Fibroblast of lung (primary cell): ENCODE measurements around the gene CAVIN1. TPM values are rescaled to one million over a fixed set of nuclear protein-coding genes. Genes with fewer than 3 reads are reported as not detected.

ENCODE experiments used
- DNase-seq, 2 donors: peaks; one replicate each; pipeline versions ENCODE4 v3.0.0 to v3.0.0-alpha.2; 2010; ENCODE audit warnings: low read depth in 2 of 2
- H2AFZ ChIP-seq: 2 replicates; pipeline ENCODE4 v1.5.1; 2012; ENCODE audit warnings: low read length, control low read depth, inconsistent platforms
- H3K27ac ChIP-seq: 2 replicates; pipeline ENCODE4 v1.5.1; 2011; ENCODE audit warnings: low read length, control low read depth; ENCODE audit not compliant: insufficient read depth
- H3K27me3 ChIP-seq: 2 replicates; pipeline ENCODE4 v1.5.1; 2011; ENCODE audit warnings: mild to moderate bottlenecking, low read length; ENCODE audit not compliant: control insufficient read depth, insufficient read depth
- H3K36me3 ChIP-seq: 2 replicates; pipeline ENCODE4 v1.5.1; 2011; ENCODE audit warnings: low read length; ENCODE audit not compliant: control insufficient read depth, insufficient read depth
- H3K4me1 ChIP-seq: 2 replicates; pipeline ENCODE4 v1.5.1; 2011; ENCODE audit warnings: low read length; ENCODE audit not compliant: control insufficient read depth, insufficient read depth; ENCODE audit errors: extremely low read depth
- H3K4me2 ChIP-seq: 2 replicates; pipeline ENCODE4 v1.5.1; 2011; ENCODE audit warnings: low read length, control low read depth; ENCODE audit not compliant: insufficient read depth; ENCODE audit errors: extremely low read depth
- H3K4me3 ChIP-seq, 4 experiments: fragments of 200-600 bp in 1 of 4; sonication (generic) in 1 of 4; replicated peaks in 1 of 4; 2 replicates each; pipeline ENCODE4 v1.5.1; 2011 to 2016; ENCODE audit warnings: low read length in 4 of 4, low read depth in 3 of 4, mild to moderate bottlenecking in 3 of 4, control low read depth in 2 of 4, inconsistent platforms in 1 of 4, mixed read lengths in 1 of 4; ENCODE audit not compliant: insufficient read depth in 1 of 4; ENCODE audit errors: control extremely low read depth in 1 of 4
- H3K79me2 ChIP-seq: 2 replicates; pipeline ENCODE4 v1.5.1; 2012; ENCODE audit warnings: mild to moderate bottlenecking, low read length, inconsistent platforms; ENCODE audit not compliant: control insufficient read depth, insufficient read depth
- H3K9ac ChIP-seq: 2 replicates; pipeline ENCODE4 v1.5.1; 2011; ENCODE audit warnings: mild to moderate bottlenecking, low read length, control low read depth; ENCODE audit not compliant: insufficient read depth
- H3K9me3 ChIP-seq: 2 replicates; pipeline ENCODE4 v1.5.1; 2012; ENCODE audit warnings: low read depth, low read length; ENCODE audit not compliant: control insufficient read depth, insufficient read depth
- H4K20me1 ChIP-seq: 2 replicates; pipeline ENCODE4 v1.5.1; 2011; ENCODE audit warnings: low read length; ENCODE audit not compliant: control insufficient read depth, insufficient read depth; ENCODE audit errors: extremely low read depth
- CTCF ChIP-seq, 2 donors: IDR thresholded peaks in 1 of 2; conservative IDR thresholded peaks in 1 of 2; 1 replicate in 1 of 2; 2 replicates in 1 of 2; pipeline ENCODE4 v1.5.1; 2011 to 2012; ENCODE audit warnings: low read length in 2 of 2, control low read depth in 1 of 2, inconsistent platforms in 1 of 2, low read depth in 1 of 2, mild to moderate bottlenecking in 1 of 2
- EZH2 ChIP-seq: IDR thresholded peaks from 2 replicates; pipeline ENCODE4 v1.5.1; 2012; ENCODE audit warnings: low read length, control low read depth, mild to moderate bottlenecking; ENCODE audit errors: missing control alignments
- polyA plus RNA-seq, 2 donors: library from polyadenylated mRNA; depleted of rRNA in 1 of 2; stranded (reverse) in 1 of 2; unstranded in 1 of 2; fragments of >200 nt; gene quantifications; 2 replicates each; pipeline ENCODE4 v1.2.1, GENCODE V29; 2011 to 2012; ENCODE audit warnings: missing spikeins in 1 of 2
- total RNA-seq: library from RNA; depleted of rRNA; stranded (reverse); fragments of >200 nt; gene quantifications from 2 replicates; pipeline ENCODE4 v1.2.1, GENCODE V29; 2014

Gene CAVIN1
- total and polyA plus RNA-seq, 2 donors (not counting 1 experiment from before 2014, with no cell fraction given), result 372 to 490 TPM

GRCh38 chr17:42460371-42460770, 37.3 kb upstream of the CAVIN1 start:
- peak overlapping the region; percentile 80 to 99 (median 80) for H3K4me3 ChIP-seq
- H3K9ac ChIP-seq, result no peak overlapping the region
- H3K27ac ChIP-seq, result no peak overlapping the region
- H3K36me3 ChIP-seq, result no peaks in the 10 kb centered on the region
- peaks cover 10% of the 10 kb centered on the region for H3K79me2 ChIP-seq
- no peaks in the 10 kb centered on the region for H3K9me3 ChIP-seq
- no peaks in the 10 kb centered on the region for H4K20me1 ChIP-seq
- peaks cover 2% of the 10 kb centered on the region for H3K4me1 ChIP-seq
- no peak for DNase-seq
- peak overlapping the region; percentile 49 for H3K4me2 ChIP-seq
- TF ChIP-seq EZH2, result no peak
- TF ChIP-seq CTCF (conservative IDR thresholded peaks at IDR 0.05 in 1 of 2, IDR thresholded peaks at IDR 0.05 in 1 of 2; ENCODE audit: low read depth in 1 of 2, low read length in 2 of 2), result no peak
- no peak overlapping the region for H2AFZ ChIP-seq
- no peaks in the 10 kb centered on the region for H3K27me3 ChIP-seq

DNA sequence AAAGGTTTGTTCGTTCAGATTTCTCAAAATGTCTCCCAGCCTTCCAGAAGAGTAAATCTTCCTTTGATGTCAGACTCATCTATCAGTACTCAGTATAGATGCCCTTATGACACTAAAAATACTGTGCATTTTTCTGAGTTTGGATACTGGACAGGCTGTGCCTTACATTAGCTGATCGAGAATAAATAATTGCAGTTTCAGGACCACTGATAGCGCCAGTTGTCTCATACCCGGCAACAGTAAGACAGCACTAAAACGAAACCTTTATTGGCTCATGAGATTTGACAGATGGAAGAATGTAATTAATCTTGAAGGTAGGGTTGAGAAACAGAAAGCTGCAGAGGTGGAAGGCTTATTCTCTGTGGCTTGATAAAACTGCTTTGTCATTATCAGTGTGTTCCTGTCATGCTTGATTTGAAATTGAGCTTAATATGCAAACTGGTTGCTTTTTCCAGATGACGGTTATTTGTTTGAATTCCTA, 36.8 kb upstream of the CAVIN1 start:
- Histone ChIP-seq H3K27me3 (no peaks in the 10 kb centered on the region), H3K36me3 (no peaks in the 10 kb centered on the region), H3K79me2 (peaks cover 10% of the 10 kb centered on the region), H3K4me1 (peaks cover 2% of the 10 kb centered on the region), H3K9ac (no peak overlapping the region), H3K4me2 (peak overlapping the region; percentile 49), H3K9me3 (no peaks in the 10 kb centered on the region), H4K20me1 (no peaks in the 10 kb centered on the region), H3K4me3 (peak overlapping the region; percentile 80 to 99 (median 80)), H2AFZ (no peak overlapping the region), H3K27ac (peak overlapping the region; percentile 88)
- TF ChIP-seq EZH2 (no peak), CTCF (conservative IDR thresholded peaks at IDR 0.05 in 1 of 2, IDR thresholded peaks at IDR 0.05 in 1 of 2; ENCODE audit: low read depth in 1 of 2, low read length in 2 of 2) (no peak)
- peak; percentile 58 to 71 for DNase-seq

DNA sequence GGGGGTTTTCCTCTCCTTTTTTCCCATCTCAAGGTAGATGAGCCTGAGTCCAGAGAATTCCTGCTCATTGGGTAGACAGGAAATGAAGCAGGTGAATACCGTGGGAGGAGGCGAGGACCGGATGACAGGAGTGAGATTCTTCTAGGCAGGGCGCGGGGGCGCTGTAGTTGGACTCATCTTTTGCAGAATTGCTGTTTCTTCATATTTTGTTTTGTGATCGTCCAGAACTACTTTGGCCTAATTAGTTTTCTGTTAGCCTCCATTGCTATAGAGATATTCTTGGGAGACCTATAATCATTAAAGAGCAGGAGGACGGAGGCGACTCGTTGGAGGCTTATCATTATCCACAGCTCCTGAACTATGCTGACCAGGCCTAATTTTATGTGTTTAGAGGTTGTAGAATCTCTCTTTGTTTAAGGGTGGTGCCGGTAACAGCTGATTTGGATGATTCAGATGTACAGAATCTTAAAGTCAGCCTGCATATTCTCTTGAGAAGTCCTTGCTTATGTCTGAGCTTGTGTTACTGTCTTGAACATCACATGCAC, 36.3 kb upstream of the CAVIN1 start:
- Histone ChIP-seq H4K20me1 (no peaks in the 10 kb centered on the region), H3K27me3 (no peaks in the 10 kb centered on the region), H3K4me1 (peaks cover 2% of the 10 kb centered on the region), H3K4me3 (peak overlapping the region; percentile 80 to 99 (median 80)), H3K4me2 (peak overlapping the region; percentile 49), H3K27ac (peak overlapping the region; percentile 88), H3K79me2 (peaks cover 10% of the 10 kb centered on the region), H3K9me3 (no peaks in the 10 kb centered on the region), H2AFZ (no peak overlapping the region), H3K9ac (peak overlapping the region; percentile 77), H3K36me3 (no peaks in the 10 kb centered on the region)
- TF ChIP-seq EZH2 (no peak), CTCF (conservative IDR thresholded peaks at IDR 0.05 in 1 of 2, IDR thresholded peaks at IDR 0.05 in 1 of 2; ENCODE audit: low read depth in 1 of 2, low read length in 2 of 2) (peak; percentile 23 to 41)
- DNase-seq, result peak; percentile 65 to 70
